GM12872 (cell line): ENCODE results near the gene PCNT.

Experiments used
- TF ChIP-seq, protein P1 (sequence below): IDR thresholded peaks from 3 replicates; pipeline ENCODE4 v1.5.1; 2011; ENCODE audit warnings: low read depth, mild to moderate bottlenecking, low read length, moderate library complexity; ENCODE audit not compliant: insufficient read depth

Gene PCNT

DNA sequence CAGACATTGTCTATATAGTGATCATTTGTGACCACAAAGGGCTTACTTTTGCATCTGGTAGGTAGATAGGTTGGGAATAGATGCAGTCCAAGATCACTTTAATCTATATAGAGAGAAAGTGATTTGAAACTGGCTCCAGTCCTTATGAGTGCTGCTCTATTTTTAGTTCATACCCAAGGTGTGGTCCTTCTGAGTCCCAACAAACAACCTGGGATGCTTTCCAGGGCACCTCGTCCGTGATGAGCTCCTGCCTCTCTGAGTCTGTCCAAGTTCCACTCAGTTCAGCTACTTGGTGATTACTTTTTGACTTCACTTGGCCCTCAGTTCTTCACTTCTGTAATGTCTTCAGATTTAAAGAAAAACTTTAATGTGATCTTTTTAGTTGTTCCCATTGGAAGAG lies 155.0 kb downstream of the PCNT start:
- TF ChIP-seq, protein P1, sequence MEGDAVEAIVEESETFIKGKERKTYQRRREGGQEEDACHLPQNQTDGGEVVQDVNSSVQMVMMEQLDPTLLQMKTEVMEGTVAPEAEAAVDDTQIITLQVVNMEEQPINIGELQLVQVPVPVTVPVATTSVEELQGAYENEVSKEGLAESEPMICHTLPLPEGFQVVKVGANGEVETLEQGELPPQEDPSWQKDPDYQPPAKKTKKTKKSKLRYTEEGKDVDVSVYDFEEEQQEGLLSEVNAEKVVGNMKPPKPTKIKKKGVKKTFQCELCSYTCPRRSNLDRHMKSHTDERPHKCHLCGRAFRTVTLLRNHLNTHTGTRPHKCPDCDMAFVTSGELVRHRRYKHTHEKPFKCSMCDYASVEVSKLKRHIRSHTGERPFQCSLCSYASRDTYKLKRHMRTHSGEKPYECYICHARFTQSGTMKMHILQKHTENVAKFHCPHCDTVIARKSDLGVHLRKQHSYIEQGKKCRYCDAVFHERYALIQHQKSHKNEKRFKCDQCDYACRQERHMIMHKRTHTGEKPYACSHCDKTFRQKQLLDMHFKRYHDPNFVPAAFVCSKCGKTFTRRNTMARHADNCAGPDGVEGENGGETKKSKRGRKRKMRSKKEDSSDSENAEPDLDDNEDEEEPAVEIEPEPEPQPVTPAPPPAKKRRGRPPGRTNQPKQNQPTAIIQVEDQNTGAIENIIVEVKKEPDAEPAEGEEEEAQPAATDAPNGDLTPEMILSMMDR, result no peak

DNA sequence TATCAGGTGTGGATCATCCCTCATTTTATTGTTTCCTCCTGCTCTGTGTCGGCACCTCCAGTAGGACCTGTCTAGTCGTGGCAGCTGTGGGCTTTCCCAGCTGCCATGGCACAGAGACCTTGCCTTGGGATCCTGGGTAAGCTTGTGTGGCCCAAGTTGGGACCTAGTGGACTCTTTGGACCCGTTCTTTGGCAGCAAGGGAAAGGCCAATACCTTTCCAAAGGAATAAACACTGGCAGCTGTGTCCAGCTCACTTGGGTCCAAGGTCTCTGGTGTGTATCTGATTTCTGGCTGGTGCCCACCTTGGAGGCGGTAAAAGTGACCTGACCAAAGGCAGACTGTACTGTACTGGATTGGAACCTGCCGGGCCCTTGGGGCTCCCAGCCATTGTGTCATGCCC lies 156.5 kb downstream of the PCNT start:
- TF ChIP-seq, protein P1, result no peak

DNA sequence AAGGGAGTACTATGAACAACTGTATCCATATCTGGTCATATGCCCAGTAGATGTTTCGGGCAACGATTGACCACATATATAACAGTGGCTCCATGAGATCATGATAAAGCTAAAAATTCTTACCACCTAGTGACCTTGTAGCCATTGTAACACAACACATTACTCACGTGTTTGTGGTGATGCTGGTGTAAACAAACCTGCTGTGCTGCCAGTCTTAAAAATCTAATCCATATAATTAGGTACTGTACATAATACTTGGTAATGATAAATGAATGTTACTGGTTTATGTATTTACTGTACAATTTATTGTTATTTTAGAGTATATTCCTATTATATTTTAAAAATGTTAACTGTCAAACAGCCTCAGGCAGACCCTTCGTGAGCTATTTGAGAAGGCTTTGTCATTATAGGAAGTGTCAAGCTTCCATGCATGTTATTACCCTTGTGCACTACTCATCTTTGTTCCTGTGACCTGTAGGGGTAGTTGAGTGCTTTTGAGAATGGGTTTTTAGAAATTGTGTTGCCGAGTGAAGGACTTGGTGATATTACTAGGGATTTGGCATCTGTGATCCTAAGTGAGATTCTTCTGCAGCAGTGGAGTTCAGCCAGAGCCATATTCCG lies 158.4 kb downstream of the PCNT start:
- TF ChIP-seq, protein P1, result no peak

DNA sequence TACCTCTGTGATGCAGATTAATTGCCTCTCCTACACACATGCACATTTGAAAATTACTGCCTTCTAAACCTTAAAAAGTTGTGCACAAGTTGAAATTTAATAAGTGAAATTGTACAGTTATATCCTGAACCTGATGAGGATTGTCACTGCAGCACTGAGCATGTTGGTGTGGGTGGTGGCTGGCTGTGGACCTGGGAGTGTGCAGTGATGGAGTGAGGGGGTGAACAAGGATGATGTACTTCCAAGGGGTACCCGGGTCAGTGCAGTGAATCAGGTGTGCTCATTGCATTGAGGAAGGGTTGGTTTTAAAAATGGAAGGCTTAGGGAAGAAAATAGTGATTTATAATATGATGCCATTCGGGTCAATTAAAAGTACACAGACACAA lies 158.9 kb downstream of the PCNT start:
- TF ChIP-seq, protein P1, result no peak

DNA sequence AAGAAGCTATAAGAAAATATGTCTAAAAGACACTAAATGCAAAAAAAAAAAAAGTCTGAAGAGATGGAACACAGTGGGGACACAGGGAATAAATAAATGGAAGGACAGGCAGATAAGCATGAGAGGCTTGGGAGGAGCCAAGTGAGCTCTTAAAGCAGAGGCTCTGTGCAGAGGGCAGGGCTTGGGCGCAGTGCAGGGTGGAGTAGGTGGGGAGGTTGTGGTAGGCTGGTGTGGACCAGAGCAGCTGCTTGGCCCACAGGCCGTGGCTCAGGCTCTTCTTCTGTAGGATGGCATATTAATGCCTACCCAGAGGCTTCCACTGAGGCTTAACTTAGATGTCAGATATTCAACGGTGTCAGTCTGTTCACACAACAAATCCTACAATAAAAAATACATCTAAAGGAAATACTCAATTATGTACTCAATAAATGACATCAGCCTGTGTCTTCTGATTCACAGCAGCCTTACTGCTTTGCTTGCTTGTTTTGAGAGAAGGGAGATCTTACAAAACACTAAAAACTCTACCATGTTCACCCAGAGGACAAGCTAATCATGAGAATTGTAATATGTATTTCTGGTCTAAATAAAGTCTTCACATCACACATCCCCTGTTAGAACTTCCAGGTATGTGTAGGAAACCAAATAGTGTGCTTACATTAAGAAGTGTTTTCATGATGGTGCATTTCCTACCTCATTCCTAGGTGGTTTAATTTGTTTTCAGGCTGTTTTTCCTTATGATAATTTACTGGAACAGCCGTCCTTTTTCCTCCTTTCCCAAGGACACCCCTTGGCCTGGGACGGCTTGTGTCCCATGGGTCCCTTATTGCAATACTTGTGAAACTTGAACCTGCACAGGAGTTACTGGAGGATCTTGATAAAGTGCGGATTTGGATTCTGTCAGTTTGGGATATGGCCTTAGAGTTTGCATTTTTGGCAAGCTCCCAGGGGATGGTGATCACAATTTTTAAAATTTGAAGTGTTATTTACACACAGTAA lies 159.6 kb downstream of the PCNT start:
- TF ChIP-seq, protein P1, result no peak

DNA sequence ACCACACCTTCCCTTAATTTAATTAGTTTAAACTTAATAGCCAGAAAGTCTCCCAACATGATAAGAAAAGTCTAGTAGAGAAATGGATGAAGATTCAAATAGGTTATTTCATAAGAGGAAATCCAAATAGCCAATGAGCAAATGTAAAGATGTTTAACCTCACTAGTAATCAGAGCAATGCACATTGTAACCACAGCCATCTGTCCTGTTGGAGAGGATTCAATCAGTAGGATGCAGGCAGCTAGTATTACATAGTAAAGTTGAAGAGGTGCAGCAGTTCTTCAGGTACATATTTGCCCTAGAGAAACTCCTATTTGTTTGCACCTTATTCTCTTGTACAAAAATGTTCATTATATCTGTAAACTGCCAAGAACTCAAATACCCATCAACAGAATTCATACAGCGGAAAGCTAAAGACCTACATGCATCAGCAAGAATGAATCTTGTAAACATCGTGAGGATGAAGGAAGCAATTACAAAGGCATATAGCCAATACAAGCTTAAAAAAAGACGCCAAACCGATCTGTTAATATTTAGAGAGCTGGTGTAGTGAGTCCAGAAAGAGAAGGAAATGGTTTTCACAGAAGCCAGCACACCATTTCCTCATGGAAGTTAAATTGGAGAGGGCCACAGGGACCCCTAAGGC lies 162.6 kb downstream of the PCNT start:
- TF ChIP-seq, protein P1, result no peak

DNA sequence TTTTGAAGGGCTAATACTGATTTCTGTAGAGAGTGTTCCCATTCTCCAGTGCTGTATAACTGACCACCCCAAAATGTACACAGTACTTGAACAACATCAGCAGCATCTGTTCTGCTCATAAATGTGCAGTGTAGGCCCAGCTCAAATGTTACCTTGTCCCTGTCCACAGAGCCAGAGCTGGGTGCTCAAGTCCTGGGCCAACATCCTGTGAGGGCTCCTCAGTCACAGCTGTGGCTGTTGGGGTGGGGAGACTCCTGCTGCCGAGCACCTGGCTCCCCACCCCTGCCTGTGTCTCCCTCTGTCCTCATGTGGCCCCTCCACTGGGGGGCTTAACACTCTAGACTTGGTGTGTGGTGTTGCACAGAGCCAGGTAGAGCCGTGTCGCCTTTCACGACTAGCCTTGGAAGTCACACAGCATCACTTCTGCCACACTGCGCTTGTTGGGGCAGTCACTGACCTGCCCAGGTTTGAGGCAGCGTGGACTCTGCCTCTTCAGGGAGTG lies 165.3 kb downstream of the PCNT start:
- TF ChIP-seq, protein P1, result no peak
